ENCODE data around the gene NLN. TPM values are rescaled to one million over a fixed set of nuclear protein-coding genes. Genes with fewer than 3 reads are reported as not detected.

NLN gene
- total RNA-seq, 1 donor from 2014 or later, result 21.0 TPM

DNA sequence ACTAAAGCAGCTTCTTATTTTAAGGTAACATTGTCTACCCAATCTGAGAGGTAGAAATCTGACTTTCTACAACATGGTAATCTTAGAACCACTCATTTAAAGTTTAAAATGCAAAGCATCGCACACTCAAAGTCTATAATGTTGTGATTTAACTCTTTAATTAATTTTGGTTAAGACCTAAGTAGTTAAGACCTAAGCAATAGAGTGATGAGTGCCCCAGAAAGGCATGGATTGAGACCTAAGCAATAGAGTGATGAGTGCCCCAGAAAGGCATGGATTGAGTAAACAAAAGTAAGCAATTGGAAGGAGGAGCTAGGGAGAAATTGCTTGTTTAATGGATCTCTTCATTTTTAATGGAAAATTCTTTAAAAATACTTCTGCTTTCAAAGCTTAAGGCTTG lies 86.8 kb downstream of the NLN start:
- DNase-seq (ENCODE audit: low read depth in 2 of 2), result no peak

DNA sequence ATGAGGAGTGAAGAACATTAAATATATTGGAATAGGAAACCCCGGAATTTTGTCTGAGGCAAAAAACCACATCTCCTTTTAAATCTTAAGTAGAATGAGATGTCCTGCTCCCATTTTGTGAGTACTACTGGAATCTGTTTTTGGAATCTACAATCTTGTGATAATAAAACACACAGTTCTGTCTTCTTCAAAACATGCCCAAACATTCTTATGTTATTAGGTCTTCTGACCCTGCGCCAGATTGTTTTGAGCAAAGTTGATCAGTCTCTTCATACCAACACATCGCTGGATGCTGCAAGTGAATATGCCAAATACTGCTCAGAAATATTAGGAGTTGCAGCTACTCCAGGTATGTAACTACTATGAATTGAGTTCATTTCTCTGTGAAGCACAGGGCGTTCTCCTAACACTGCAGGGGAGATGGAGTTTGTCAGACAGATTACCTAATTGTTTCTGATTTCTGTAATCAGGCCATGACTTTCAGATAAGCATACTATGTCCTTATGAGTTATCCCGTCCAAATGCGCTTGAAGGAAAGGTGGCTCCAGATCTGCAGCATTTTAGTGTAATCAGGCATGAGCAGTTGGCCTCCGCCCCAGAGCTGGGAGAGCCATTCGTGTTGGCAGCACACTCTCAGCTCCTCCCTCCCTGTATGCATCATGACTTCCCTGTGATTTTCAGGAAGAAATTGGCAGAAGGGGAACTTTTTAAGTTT lies 88.0 kb downstream of the NLN start:
- peak in 1 of 2 donors; percentile 25 for DNase-seq (ENCODE audit: low read depth in 2 of 2)

GRCh38 chr5:65811004-65811403 lies 89.0 kb downstream of the NLN start:
- no peak for DNase-seq (ENCODE audit: low read depth in 2 of 2)

- DNase-seq (ENCODE audit: low read depth in 2 of 2), result no peak
Observed at GRCh38 chr5:65811885-65812284, 89.9 kb downstream of the NLN start.

GRCh38 chr5:65812648-65813047 lies 90.6 kb downstream of the NLN start:
- no peak for DNase-seq (ENCODE audit: low read depth in 2 of 2)

- no peak for DNase-seq (ENCODE audit: low read depth in 2 of 2)
Observed at GRCh38 chr5:65813174-65813573, 91.2 kb downstream of the NLN start.

- DNase-seq (ENCODE audit: low read depth in 2 of 2), result peak in 1 of 2 donors; percentile 46
Observed at GRCh38 chr5:65815161-65815560, 93.2 kb downstream of the NLN start.

- DNase-seq (ENCODE audit: low read depth in 2 of 2), result no peak
Observed at GRCh38 chr5:65816729-65817128, 94.7 kb downstream of the NLN start.

- DNase-seq (ENCODE audit: low read depth in 2 of 2), result no peak
Observed at GRCh38 chr5:65817931-65818330, 95.9 kb downstream of the NLN start.

DNA sequence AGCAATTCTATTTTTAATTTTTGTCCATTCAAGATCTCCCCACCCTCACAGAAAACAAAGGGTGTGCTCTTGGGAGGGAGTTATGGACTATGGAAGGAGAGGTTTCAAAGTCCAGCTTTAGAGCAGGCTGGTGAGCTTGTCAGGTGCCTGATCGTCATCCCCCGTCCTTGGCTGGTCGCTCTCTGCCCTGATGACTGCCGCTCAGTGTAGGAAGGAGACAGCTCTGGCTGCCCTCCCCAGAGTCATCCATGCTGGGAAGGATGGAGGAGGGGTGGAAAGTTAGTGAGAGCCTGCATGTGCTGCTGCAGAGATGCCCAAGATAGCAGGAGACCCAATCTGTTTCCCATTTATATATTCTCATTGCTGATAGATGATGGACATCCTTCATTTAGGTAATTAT lies 96.6 kb downstream of the NLN start:
- DNase-seq (ENCODE audit: low read depth in 2 of 2), result no peak

DNA sequence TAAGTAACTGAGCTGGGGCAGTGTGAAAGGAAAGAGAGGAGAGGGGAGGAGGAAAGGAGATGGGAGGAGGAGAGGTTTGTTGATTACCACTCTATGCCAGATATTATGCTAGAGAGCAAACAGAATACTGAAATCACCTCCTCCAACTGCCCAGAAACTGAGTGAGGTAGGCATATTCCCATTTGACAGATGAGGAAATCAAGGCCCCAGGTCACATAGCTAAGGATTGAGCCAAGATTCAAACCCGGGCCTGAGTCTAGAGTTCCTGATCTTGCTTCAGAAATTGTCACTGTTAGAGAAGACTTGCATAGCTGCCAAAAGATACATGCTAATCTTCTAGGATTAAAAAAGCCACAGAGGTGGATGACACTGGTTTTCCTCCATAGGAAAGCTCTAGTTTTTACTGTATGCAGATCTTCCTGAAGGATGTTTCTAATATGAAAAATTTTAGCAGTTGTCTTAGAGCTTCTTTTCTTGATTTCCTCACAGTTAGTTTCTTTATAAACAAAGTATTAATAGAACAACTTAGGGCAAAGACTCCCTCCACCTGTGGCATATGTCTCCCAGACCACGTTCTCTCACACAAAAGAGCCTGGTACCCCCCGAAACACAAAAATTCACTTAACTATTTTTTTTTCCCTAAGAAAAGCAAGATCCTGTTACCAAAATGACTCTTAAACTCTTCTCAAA lies 97.4 kb downstream of the NLN start:
- DNase-seq (ENCODE audit: low read depth in 2 of 2), result no peak

DNA sequence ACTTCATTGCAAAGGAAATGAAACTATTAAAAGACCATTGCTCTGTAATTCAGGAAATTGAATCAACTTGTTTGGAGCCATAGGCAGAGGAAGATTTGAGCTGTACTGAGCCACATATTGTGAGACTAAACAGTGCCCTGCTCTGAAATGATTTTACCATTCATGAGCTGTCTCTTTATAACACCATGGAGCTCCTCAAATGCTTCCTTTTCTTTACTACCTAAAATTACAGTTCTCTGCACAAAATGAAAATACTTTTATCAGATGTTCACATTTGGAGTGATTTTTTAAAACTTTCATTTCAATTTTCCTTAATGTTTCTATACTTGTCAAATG lies 97.9 kb downstream of the NLN start:
- peak; percentile 20 to 43 for DNase-seq (ENCODE audit: low read depth in 2 of 2)

DNA sequence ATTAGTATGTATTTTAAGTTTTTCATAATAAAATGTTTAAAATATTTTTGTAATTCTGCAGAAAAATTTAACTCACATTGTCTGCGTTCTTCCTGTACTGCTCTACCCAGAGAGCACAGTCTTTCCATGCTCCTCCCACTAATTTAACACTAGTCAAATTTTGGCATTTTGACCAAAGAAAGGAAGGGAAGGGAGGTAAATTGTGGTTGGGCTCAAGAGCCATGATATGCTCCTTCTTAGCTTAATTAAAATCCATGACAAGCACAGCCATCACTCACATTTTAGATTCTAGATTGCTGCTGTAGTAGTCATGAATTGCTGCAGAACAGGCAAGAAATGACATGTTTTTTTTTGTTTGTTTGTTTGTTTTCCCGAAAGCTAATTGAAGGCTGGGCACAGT lies 98.4 kb downstream of the NLN start:
- no peak for DNase-seq (ENCODE audit: low read depth in 2 of 2)

GRCh38 chr5:65821966-65822365 lies 100.0 kb downstream of the NLN start:
- DNase-seq (ENCODE audit: low read depth in 2 of 2), result no peak

DNA sequence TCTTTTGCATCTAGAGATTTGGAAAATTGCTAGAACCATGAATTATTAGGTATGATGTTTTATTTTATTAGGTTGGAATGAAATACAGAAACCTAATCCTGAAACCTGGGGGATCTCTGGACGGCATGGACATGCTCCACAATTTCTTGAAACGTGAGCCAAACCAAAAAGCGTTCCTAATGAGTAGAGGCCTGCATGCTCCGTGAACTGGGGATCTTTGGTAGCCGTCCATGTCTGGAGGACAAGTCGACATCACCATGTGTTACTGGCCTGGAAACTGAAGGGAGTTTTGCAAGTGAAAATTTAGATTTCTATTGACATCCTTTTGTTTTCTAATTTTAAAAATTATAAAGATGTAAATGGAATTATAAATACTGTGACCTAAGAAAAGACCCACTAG lies 100.7 kb downstream of the NLN start:
- no peak for DNase-seq (ENCODE audit: low read depth in 2 of 2)

- DNase-seq (ENCODE audit: low read depth in 2 of 2), result no peak
Observed at GRCh38 chr5:65823204-65823603, 101.2 kb downstream of the NLN start.

GRCh38 chr5:65823845-65824445 lies 101.9 kb downstream of the NLN start:
- no peak for DNase-seq (ENCODE audit: low read depth in 2 of 2)

- DNase-seq (ENCODE audit: low read depth in 2 of 2), result no peak
Observed at GRCh38 chr5:65825408-65826328, 103.7 kb downstream of the NLN start.

GRCh38 chr5:65828022-65828896 lies 106.3 kb downstream of the NLN start:
- peak in 1 of 2 donors; percentile 64 for DNase-seq (ENCODE audit: low read depth in 2 of 2)

- DNase-seq (ENCODE audit: low read depth in 2 of 2), result no peak
Observed at GRCh38 chr5:65830856-65831255, 108.9 kb downstream of the NLN start.

DNA sequence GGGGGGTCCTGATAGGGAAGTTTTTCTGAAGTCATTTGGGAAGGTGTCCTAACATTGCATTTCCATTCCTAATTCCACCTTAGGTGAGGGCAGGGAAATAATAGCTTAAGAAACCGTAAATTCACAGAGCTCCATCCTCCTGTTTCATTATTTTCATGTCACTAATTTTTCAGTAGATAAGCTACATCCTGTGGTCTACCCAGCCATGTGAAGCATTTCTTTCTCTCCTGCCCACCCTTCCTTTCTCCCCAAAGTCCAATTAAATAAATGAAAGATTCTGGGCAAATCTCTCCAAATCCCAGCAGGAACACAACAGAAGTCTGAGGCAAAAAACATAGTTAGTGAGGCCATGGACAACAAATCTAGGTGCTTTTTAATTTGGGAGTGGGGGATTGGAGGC lies 109.3 kb downstream of the NLN start:
- no peak for DNase-seq (ENCODE audit: low read depth in 2 of 2)

Measured in lung microvascular endothelial cell (primary cell).